Peyer's patch (tissue), 4 donors: Measurements from ENCODE around the gene NKAIN2.

Experiments
- POLR2A ChIP-seq, 2 donors: fragments of 450-650 bp; IDR thresholded peaks; one replicate each; pipeline ENCODE4 v1.5.1; 2017; ENCODE audit warnings: antibody characterized with exemption in 2 of 2, mild to moderate bottlenecking in 2 of 2, moderate library complexity in 2 of 2
- TF ChIP-seq, protein P1 (sequence below), 6 experiments: fragments of 450-650 bp in 4 of 6; fragments of 200-600 bp in 2 of 6; sonication (generic) in 1 of 6; IDR thresholded peaks; one replicate each; pipeline ENCODE4 v1.5.1; 2017 to 2019; ENCODE audit warnings: antibody characterized with exemption in 6 of 6, mild to moderate bottlenecking in 3 of 6, moderate library complexity in 1 of 6

DNA sequence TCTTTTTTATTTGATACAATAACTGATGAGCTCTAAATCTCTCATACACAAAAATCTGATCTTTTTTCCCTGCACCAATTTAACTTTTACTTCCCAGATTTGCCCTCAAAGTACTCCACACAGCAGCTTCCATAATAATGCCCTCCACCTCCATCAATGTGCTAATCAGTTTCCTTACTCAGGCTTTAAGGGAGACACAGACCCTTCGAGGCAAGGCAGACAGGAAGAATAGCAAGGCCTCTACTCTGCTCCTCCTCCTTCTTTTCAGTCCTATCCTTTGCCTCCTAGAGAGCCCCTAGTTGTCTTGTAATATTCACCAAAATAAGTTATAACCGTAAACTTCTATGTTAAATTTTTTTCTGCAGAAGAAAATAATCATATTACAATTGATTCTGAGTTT is 713.7 kb downstream of the NKAIN2 start:
- TF ChIP-seq, protein P1, sequence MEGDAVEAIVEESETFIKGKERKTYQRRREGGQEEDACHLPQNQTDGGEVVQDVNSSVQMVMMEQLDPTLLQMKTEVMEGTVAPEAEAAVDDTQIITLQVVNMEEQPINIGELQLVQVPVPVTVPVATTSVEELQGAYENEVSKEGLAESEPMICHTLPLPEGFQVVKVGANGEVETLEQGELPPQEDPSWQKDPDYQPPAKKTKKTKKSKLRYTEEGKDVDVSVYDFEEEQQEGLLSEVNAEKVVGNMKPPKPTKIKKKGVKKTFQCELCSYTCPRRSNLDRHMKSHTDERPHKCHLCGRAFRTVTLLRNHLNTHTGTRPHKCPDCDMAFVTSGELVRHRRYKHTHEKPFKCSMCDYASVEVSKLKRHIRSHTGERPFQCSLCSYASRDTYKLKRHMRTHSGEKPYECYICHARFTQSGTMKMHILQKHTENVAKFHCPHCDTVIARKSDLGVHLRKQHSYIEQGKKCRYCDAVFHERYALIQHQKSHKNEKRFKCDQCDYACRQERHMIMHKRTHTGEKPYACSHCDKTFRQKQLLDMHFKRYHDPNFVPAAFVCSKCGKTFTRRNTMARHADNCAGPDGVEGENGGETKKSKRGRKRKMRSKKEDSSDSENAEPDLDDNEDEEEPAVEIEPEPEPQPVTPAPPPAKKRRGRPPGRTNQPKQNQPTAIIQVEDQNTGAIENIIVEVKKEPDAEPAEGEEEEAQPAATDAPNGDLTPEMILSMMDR (IDR thresholded peaks at IDR 0.05) = no peak
- no peak for TF ChIP-seq POLR2A (IDR thresholded peaks at IDR 0.05)
